H1 (cell line): ENCODE data around the gene DTNB. TPM values are rescaled to one million over a fixed set of nuclear protein-coding genes. Genes with fewer than 3 reads are reported as not detected.

Experiments used
- CTCF ChIA-PET: fragments of 300-600 bp; sonication (Branson Sonifier 250); formaldehyde crosslinking; loops from one replicate; lab custom pipeline; 2021; ENCODE audit not compliant: partially characterized antibody; lab: Charles Lee
- POLR2A ChIA-PET: fragments of 300-600 bp; sonication (Branson Sonifier 250); formaldehyde crosslinking; loops from one replicate; lab custom pipeline; 2021; ENCODE audit warnings: inconsistent platforms; ENCODE audit not compliant: partially characterized antibody; lab: Charles Lee
- DNase-seq, 2 experiments: peaks; one replicate each; pipeline versions ENCODE4 v3.0.0 to v3.0.0-alpha.2; 2010 to 2022; ENCODE audit warnings: low spot score in 2 of 2, low read depth in 1 of 2, mixed read lengths in 1 of 2
- FAIRE-seq: peaks from 2 replicates; lab custom pipeline; 2011; peaks lifted over from hg19 to GRCh38; lab: Jason Lieb, UNC
- H2AFZ ChIP-seq: 2 replicates; pipeline ENCODE4 v1.8.1; 2012; ENCODE audit warnings: low read length, inconsistent platforms
- H2AK5ac ChIP-seq: 2 replicates; pipeline ENCODE4 v1.6.1; 2013; ENCODE audit warnings: low read depth, low read length
- H2BK120ac ChIP-seq: replicated peaks from 2 replicates; pipeline ENCODE3; 2013; ENCODE audit warnings: low read depth, low read length, inconsistent platforms
- H2BK12ac ChIP-seq: 2 replicates; pipeline ENCODE4 v1.6.1; 2013; ENCODE audit warnings: low read depth, low read length
- H2BK15ac ChIP-seq: 2 replicates; pipeline ENCODE4 v1.6.1; 2013; ENCODE audit warnings: low read length
- H2BK20ac ChIP-seq: 2 replicates; pipeline ENCODE4 v1.6.1; 2013; ENCODE audit warnings: low read length
- H2BK5ac ChIP-seq: 2 replicates; pipeline ENCODE4 v1.6.1; 2013; ENCODE audit warnings: low read depth, low read length
- H3K14ac ChIP-seq: 2 replicates; pipeline ENCODE4 v1.6.1; 2013; ENCODE audit warnings: inconsistent platforms; ENCODE audit not compliant: insufficient read length
- H3K18ac ChIP-seq: 2 replicates; pipeline ENCODE4 v1.6.1; 2013; ENCODE audit warnings: low read length; ENCODE audit errors: extremely low read depth
- H3K23ac ChIP-seq: 2 replicates; pipeline ENCODE4 v1.6.1; 2013; ENCODE audit warnings: inconsistent platforms; ENCODE audit not compliant: insufficient read length
- H3K23me2 ChIP-seq: 2 replicates; pipeline ENCODE4 v1.6.1; 2013; ENCODE audit warnings: low read depth, low read length
- H3K27ac ChIP-seq: 2 replicates; pipeline ENCODE4 v1.6.1; 2011; ENCODE audit warnings: low read depth, low read length, inconsistent platforms
- H3K27me3 ChIP-seq, 4 experiments: replicated peaks in 1 of 4; 1 replicate in 1 of 4; 2 replicates in 3 of 4; pipeline versions ENCODE4 v1.6.1 to v1.8.1; 2011 to 2013; ENCODE audit warnings: low read length in 3 of 4, mild to moderate bottlenecking in 3 of 4, inconsistent platforms in 2 of 4, mixed read lengths in 2 of 4, moderate library complexity in 1 of 4; ENCODE audit not compliant: control insufficient read depth in 3 of 4, insufficient read depth in 3 of 4; ENCODE audit errors: extremely low read depth in 1 of 4
- H3K36me3 ChIP-seq, 4 experiments: 2 replicates each; pipeline versions ENCODE4 v1.6.1 to v1.8.1; 2011 to 2013; ENCODE audit warnings: mild to moderate bottlenecking in 4 of 4, low read length in 3 of 4, moderate library complexity in 2 of 4, control low read depth in 1 of 4, inconsistent platforms in 1 of 4; ENCODE audit not compliant: insufficient read depth in 4 of 4, control insufficient read depth in 2 of 4
- H3K4ac ChIP-seq: replicated peaks from 2 replicates; pipeline ENCODE3; 2013; ENCODE audit warnings: low read length, low read depth, mixed read lengths, inconsistent platforms; ENCODE audit not compliant: insufficient read length
- H3K4me1 ChIP-seq, 4 experiments: replicated peaks in 1 of 4; 1 replicate in 1 of 4; 2 replicates in 3 of 4; pipeline versions ENCODE4 v1.6.1 to v1.8.1; 2011 to 2013; ENCODE audit warnings: low read length in 3 of 4, inconsistent platforms in 2 of 4, mixed read lengths in 1 of 4; ENCODE audit not compliant: insufficient read depth in 4 of 4, control insufficient read depth in 3 of 4
- H3K4me2 ChIP-seq, 2 experiments: 2 replicates each; pipeline versions ENCODE4 v1.6.1 to v1.8.1; 2011 to 2013; ENCODE audit warnings: low read depth in 2 of 2, low read length in 2 of 2, control low read depth in 1 of 2, inconsistent platforms in 1 of 2, mild to moderate bottlenecking in 1 of 2; ENCODE audit not compliant: insufficient read depth in 1 of 2
- H3K4me3 ChIP-seq, 4 experiments: fragments of 200-600, 300-600 bp in 1 of 4; sonication (generic), shearing (Covaris generic), sonication (Bioruptor Twin) in 1 of 4; 2 replicates each; pipeline versions ENCODE4 v1.5.1 to v1.8.1; 2011 to 2016; ENCODE audit warnings: low read length in 4 of 4, low read depth in 3 of 4, control low read depth in 2 of 4, inconsistent platforms in 2 of 4, mild to moderate bottlenecking in 2 of 4, mixed read lengths in 1 of 4, moderate library complexity in 1 of 4; ENCODE audit not compliant: insufficient read depth in 2 of 4; ENCODE audit errors: extremely low read depth in 1 of 4
- H3K56ac ChIP-seq: replicated peaks from 2 replicates; pipeline ENCODE3; 2013; ENCODE audit warnings: low read depth, mild to moderate bottlenecking, mixed read lengths, low read length, inconsistent platforms; ENCODE audit not compliant: insufficient read length
- H3K79me1 ChIP-seq: 2 replicates; pipeline ENCODE4 v1.6.1; 2013; ENCODE audit warnings: low read depth, low read length, control low read depth
- H3K79me2 ChIP-seq, 2 experiments: 2 replicates each; pipeline versions ENCODE4 v1.6.1 to v1.8.1; 2012 to 2013; ENCODE audit warnings: low read length in 2 of 2, mild to moderate bottlenecking in 2 of 2, inconsistent platforms in 1 of 2; ENCODE audit not compliant: insufficient read depth in 2 of 2, control insufficient read depth in 1 of 2
- H3K9ac ChIP-seq, 4 experiments: replicated peaks in 1 of 4; 1 replicate in 1 of 4; 2 replicates in 3 of 4; pipeline versions ENCODE4 v1.6.1 to v1.8.1; 2011 to 2013; ENCODE audit warnings: low read depth in 3 of 4, low read length in 3 of 4, control low read depth in 2 of 4, mild to moderate bottlenecking in 2 of 4, moderate library complexity in 2 of 4, inconsistent platforms in 1 of 4; ENCODE audit errors: extremely low read depth in 1 of 4
- H3K9me3 ChIP-seq, 2 experiments: 2 replicates each; pipeline versions ENCODE4 v1.6.1 to v1.8.1; 2012 to 2013; ENCODE audit warnings: mild to moderate bottlenecking in 2 of 2, moderate library complexity in 2 of 2, control low read depth in 1 of 2, inconsistent platforms in 1 of 2, low read depth in 1 of 2, low read length in 1 of 2, mixed read lengths in 1 of 2; ENCODE audit not compliant: insufficient read depth in 2 of 2
- H4K20me1 ChIP-seq, 2 experiments: replicated peaks in 1 of 2; 2 replicates each; pipeline versions ENCODE3 to v1.8.1; 2011 to 2013; ENCODE audit warnings: inconsistent platforms in 2 of 2, low read length in 2 of 2, mild to moderate bottlenecking in 1 of 2; ENCODE audit not compliant: insufficient read depth in 2 of 2, control insufficient read depth in 1 of 2
- H4K5ac ChIP-seq: 2 replicates; pipeline ENCODE4 v1.6.1; 2013; ENCODE audit warnings: low read length, low read depth, mixed read lengths, inconsistent platforms; ENCODE audit not compliant: insufficient read length
- H4K8ac ChIP-seq: 2 replicates; pipeline ENCODE4 v1.8.0; 2013; ENCODE audit warnings: mild to moderate bottlenecking, moderate library complexity, low read length, inconsistent platforms; ENCODE audit not compliant: insufficient read depth; ENCODE audit errors: extremely low read depth
- H4K91ac ChIP-seq: replicated peaks from 2 replicates; pipeline ENCODE3; 2013; ENCODE audit warnings: low read length, mixed read lengths, inconsistent platforms; ENCODE audit not compliant: insufficient read length
- BRCA1 ChIP-seq: IDR thresholded peaks from 2 replicates; pipeline ENCODE4 v1.6.1; 2012; ENCODE audit warnings: low read depth, low read length, improper control_type of control experiment
- CBX8 ChIP-seq: fragments of 300-800, 300-1000 bp; sonication (generic); IDR thresholded peaks from 2 replicates; pipeline ENCODE4 v1.7.1; 2016; ENCODE audit warnings: low read depth, low read length, borderline replicate concordance
- GABPA ChIP-seq: IDR thresholded peaks from 2 replicates; pipeline ENCODE4 v1.6.1; 2011; ENCODE audit warnings: mild to moderate bottlenecking, low read length, moderate library complexity, borderline replicate concordance; ENCODE audit not compliant: insufficient read depth
- MAFK ChIP-seq: IDR thresholded peaks from 2 replicates; pipeline ENCODE4 v1.6.1; 2012; ENCODE audit warnings: low read depth, mild to moderate bottlenecking, improper control_type of control experiment, low read length
- POLR2A ChIP-seq, 2 experiments: IDR thresholded peaks; 1 replicate in 1 of 2; 2 replicates in 1 of 2; pipeline ENCODE4 v1.6.1; 2011; ENCODE audit warnings: low read depth in 2 of 2, low read length in 2 of 2, mild to moderate bottlenecking in 2 of 2; ENCODE audit errors: control extremely low read depth in 1 of 2
- RBBP5 ChIP-seq: IDR thresholded peaks from 2 replicates; pipeline ENCODE4 v1.7.1; 2012; ENCODE audit warnings: low read depth, mild to moderate bottlenecking, inconsistent platforms, low read length, moderate library complexity, borderline replicate concordance
- RNF2 ChIP-seq: fragments of 200-900, 300-1000 bp; sonication (generic); IDR thresholded peaks from 2 replicates; pipeline ENCODE4 v1.7.1; 2016; ENCODE audit warnings: borderline replicate concordance, low read depth, mild to moderate bottlenecking, antibody characterized with exemption, low read length; ENCODE audit not compliant: poor library complexity, severe bottlenecking; ENCODE audit errors: missing control alignments
- SIRT6 ChIP-seq: IDR thresholded peaks from one replicate; pipeline ENCODE4 v1.7.1; 2012; ENCODE audit warnings: low read length, inconsistent platforms
- SP4 ChIP-seq: IDR thresholded peaks from 2 replicates; pipeline ENCODE4 v1.6.1; 2012; ENCODE audit warnings: low read length, inconsistent platforms
- SRF ChIP-seq: IDR thresholded peaks from 2 replicates; pipeline ENCODE4 v1.6.1; 2011; ENCODE audit warnings: mild to moderate bottlenecking, low read depth, low read length, moderate library complexity
- TBP ChIP-seq: IDR thresholded peaks from 2 replicates; pipeline ENCODE4 v1.6.1; 2011; ENCODE audit warnings: low read depth, low read length, improper control_type of control experiment
- ZNF274 ChIP-seq: IDR thresholded peaks from 2 replicates; pipeline ENCODE4 v1.7.0; 2012; ENCODE audit warnings: low read length, borderline replicate concordance; ENCODE audit errors: extremely low read depth
- WGBS, 2 experiments: shearing (Covaris generic) in 1 of 2; methylation state at CpG; one replicate each; pipeline versions ENCODE4 v1.1.6 to v1.1.7; 2013 to 2015; ENCODE audit warnings: low lambda C conversion rate in 2 of 2, mixed read lengths in 2 of 2, inconsistent platforms in 1 of 2, low coverage in 1 of 2, missing lambda C conversion rate in 1 of 2; ENCODE audit not compliant: insufficient replicate concordance in 2 of 2, insufficient coverage in 1 of 2, insufficient read length in 1 of 2; ENCODE audit errors: extremely low coverage in 1 of 2, missing lambda C conversion rate in 1 of 2; 5-methylcytosine and 5-hydroxymethylcytosine counted together
- polyA plus RNA-seq, 7 experiments: library from polyadenylated mRNA; depleted of rRNA in 3 of 7; stranded (reverse) in 5 of 7; unstranded in 2 of 7; fragments of >200 nt in 5 of 7; fragments of 200-250 nt in 2 of 7; gene quantifications; 1 replicate in 5 of 7; 2 replicates in 1 of 7; 4 replicates in 1 of 7; pipeline versions ENCODE4 v1.2.1 to v1.2.3, GENCODE V29; 2011 to 2013; ENCODE audit warnings: missing spikeins in 2 of 7, mixed read lengths in 2 of 7
- total RNA-seq: library from RNA; stranded (reverse); fragmentation: NEBNext Ultra II Directional; extraction: Animal tissue kit (Norgen Biotek cat#: 25700); gene quantifications from 2 replicates; pipeline ENCODE4 v1.2.1, GENCODE V29; 2021
- TF ChIP-seq, protein P1 (sequence below), 3 experiments: IDR thresholded peaks; 1 replicate in 2 of 3; 2 replicates in 1 of 3; pipeline versions ENCODE4 v1.5.1 to v1.6.1; 2011; ENCODE audit warnings: low read length in 3 of 3, mild to moderate bottlenecking in 3 of 3, inconsistent platforms in 2 of 3, low read depth in 1 of 3, moderate library complexity in 1 of 3; ENCODE audit not compliant: insufficient read depth in 1 of 3; ENCODE audit errors: control extremely low read depth in 1 of 3

The DTNB gene
- total and polyA plus RNA-seq, 2 of the 8 experiments (the other 6 are each of a cell fraction or from before 2014, with no cell fraction given), result 39.6 to 49.5 TPM

DNA sequence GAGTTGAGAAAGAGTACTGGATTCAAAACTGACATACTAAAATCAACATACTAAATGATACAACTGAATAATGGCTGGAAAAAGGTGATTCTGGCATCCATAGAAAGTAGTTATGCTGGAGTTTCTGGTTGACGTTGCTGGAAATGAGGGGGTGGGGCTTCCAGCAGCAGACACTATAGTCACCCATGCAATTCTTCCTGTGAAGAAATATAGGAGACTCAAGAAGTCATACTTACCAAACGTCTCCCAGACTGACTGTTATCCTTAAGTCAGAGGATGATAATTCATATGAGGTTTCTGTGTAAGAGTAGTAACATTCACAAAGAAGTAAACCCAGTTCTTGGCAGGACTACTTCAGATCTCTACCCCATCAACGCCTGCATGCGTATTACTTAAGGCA is 23.6 kb downstream of the DTNB start:
- DNase-seq (no peak), FAIRE-seq (no peak)
- CTCF ChIA-PET, result no interaction called here
- POLR2A ChIA-PET, result no interaction called here
- peaks cover 6% of the 10 kb centered on the region for H3K79me1 ChIP-seq
- H3K9ac ChIP-seq, result no peak overlapping the region
- no peak overlapping the region for H2AFZ ChIP-seq
- WGBS, 2 experiments, result 87% methylated on average over 4 of the region's 4 CpGs; no CpG with 5 or more reads in 1 of the 2 experiments
- H3K36me3 ChIP-seq, result peaks cover 0 to 8% (median 2%) of the 10 kb centered on the region in 4 experiments; a peak in 3 of 8 replicates
- H2BK5ac ChIP-seq, result no peak overlapping the region
- H4K5ac ChIP-seq, result no peak overlapping the region
- H4K91ac ChIP-seq, result no peak overlapping the region
- H2BK12ac ChIP-seq, result no peak overlapping the region
- no peak overlapping the region for H2AK5ac ChIP-seq
- H3K4me1 ChIP-seq, result no peaks in the 10 kb centered on the region
- H3K56ac ChIP-seq, result no peak overlapping the region
- H2BK20ac ChIP-seq, result no peak overlapping the region
- no peaks in the 10 kb centered on the region for H3K9me3 ChIP-seq
- no peak overlapping the region for H3K4me3 ChIP-seq
- H3K23ac ChIP-seq, result no peak overlapping the region
- H4K8ac ChIP-seq, result no peak overlapping the region
- no peak overlapping the region for H2BK15ac ChIP-seq
- H3K27ac ChIP-seq, result no peak overlapping the region
- no peak overlapping the region for H3K14ac ChIP-seq
- H3K27me3 ChIP-seq, result no peaks in the 10 kb centered on the region
- H3K18ac ChIP-seq, result no peak overlapping the region
- peaks cover 1 to 2% of the 10 kb centered on the region in 2 experiments for H4K20me1 ChIP-seq
- no peaks in the 10 kb centered on the region for H3K23me2 ChIP-seq
- no peak overlapping the region for H3K4ac ChIP-seq
- no peak overlapping the region for H2BK120ac ChIP-seq
- H3K4me2 ChIP-seq, result no peak overlapping the region
- H3K79me2 ChIP-seq, result peaks cover 2 to 16% of the 10 kb centered on the region in 2 experiments; a peak in 3 of 4 replicates
- TF ChIP-seq RBBP5 (no peak), SIRT6 (no peak), ZNF274 (no peak), TBP (no peak), POLR2A (IDR thresholded peaks at IDR 0.05; ENCODE audit: control extremely low read depth in 1 of 2, low read depth in 2 of 2, low read length in 2 of 2) (no peak), CBX8 (no peak), BRCA1 (no peak), GABPA (no peak), MAFK (no peak), RNF2 (no peak), SP4 (no peak), SRF (no peak)
- TF ChIP-seq, protein P1, sequence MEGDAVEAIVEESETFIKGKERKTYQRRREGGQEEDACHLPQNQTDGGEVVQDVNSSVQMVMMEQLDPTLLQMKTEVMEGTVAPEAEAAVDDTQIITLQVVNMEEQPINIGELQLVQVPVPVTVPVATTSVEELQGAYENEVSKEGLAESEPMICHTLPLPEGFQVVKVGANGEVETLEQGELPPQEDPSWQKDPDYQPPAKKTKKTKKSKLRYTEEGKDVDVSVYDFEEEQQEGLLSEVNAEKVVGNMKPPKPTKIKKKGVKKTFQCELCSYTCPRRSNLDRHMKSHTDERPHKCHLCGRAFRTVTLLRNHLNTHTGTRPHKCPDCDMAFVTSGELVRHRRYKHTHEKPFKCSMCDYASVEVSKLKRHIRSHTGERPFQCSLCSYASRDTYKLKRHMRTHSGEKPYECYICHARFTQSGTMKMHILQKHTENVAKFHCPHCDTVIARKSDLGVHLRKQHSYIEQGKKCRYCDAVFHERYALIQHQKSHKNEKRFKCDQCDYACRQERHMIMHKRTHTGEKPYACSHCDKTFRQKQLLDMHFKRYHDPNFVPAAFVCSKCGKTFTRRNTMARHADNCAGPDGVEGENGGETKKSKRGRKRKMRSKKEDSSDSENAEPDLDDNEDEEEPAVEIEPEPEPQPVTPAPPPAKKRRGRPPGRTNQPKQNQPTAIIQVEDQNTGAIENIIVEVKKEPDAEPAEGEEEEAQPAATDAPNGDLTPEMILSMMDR (IDR thresholded peaks at IDR 0.05; ENCODE audit: control extremely low read depth in 1 of 3, insufficient read depth in 1 of 3, low read depth in 1 of 3, low read length in 3 of 3), result no peak
